DMS79 treated with DMSO at 0.1 percent for 48 hours (cell line): Measurements from ENCODE around the gene DLGAP4.

Experiments used
- DNase-seq: peaks from one replicate; lab custom pipeline; 2025; lab: John Stamatoyannopoulos, UW

Gene DLGAP4

DNA sequence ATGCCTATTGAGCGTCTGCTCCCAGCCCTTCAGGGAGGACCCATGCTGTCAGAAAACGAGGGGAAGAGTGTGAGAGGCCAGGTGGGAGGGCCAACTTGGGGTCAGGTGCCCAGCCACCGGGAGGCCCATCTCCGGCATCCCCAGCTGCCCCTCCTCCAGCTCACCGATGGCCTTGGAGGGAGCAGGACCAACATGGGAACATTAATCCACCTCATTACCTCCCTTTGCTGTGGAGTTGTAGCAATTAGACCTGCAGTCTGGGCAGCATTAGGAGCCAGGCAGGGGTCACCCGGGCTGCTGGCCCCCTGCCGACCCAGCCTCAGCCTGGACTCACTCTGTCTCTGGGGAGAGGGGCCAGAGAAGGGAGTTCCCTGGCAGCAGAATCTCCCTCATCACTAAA lies 25.1 kb downstream of the DLGAP4 start:
- DNase-seq: no peak

DNA sequence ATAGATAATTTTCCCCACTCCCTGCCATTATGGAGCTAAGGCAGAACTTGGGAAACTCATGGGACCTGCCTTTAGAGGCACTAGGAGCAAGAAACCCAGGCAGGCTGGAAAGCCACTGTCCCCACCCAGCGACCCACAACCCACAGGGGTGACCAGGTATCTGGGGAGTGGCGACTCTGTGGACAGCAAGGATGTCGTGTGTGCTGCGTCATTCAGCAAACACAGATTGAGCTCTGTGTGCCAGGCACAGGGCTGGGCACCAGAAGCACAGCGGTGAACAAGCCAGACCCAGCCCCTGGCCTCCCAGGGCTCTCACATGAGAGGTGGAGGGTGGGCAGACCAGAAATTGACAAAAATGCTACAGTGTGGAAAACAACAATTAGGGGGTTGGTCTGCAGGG lies 27.7 kb downstream of the DLGAP4 start:
- no peak for DNase-seq

- no peak for DNase-seq
Observed at GRCh38 chr20:36334281-36335205, 28.4 kb downstream of the DLGAP4 start.

DNA sequence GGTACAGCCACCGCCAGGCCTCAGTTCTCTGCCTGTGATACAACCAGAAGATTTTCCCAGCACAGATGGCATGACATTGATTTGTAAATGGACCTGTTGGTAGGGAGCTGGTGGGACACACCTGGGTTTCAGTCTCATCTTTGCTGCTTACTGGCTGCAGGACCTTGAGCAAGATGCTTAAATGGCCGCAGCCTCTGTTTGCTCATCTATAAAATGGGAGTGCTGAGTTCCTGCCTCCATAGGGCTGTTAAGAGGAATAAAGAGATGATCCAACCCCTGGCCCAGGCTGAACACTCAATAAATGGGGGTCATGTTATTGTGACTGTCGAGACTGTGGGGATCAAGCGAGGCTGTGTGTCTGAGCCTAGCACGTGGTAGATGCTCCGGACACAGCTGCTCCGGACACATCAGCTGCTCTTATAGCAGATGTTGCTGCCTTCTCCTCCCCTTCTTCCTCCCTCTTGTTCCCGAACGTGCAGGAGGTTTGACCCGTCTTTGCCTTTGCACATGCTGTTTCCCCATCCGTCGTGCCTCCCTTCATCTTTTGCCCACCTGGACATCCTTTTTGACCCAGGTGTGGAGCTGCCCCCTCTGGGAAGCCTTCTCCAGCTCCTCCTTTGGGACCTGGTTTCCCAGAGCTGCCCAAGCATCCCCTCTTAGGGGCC lies 29.2 kb downstream of the DLGAP4 start:
- DNase-seq: no peak

DNA sequence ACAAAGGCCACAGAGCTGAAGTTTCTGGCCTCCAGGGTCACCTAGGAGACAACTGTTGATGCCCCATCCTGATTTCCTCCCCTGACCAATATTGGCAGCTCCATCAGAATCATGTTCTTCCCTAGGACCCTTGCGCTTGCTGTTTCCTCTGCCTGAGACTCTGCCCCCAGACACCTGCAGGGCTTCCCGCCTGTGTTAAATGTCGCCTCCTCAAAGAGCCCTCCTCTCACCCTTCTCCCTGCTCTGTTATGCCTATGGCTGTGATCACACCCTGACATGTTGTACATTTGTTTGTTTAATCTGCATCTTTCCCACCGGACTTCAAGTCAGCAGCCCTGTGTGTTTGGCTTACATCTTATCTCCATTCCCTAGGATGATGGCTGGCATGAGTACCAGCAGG lies 30.1 kb downstream of the DLGAP4 start:
- DNase-seq: no peak

DNA sequence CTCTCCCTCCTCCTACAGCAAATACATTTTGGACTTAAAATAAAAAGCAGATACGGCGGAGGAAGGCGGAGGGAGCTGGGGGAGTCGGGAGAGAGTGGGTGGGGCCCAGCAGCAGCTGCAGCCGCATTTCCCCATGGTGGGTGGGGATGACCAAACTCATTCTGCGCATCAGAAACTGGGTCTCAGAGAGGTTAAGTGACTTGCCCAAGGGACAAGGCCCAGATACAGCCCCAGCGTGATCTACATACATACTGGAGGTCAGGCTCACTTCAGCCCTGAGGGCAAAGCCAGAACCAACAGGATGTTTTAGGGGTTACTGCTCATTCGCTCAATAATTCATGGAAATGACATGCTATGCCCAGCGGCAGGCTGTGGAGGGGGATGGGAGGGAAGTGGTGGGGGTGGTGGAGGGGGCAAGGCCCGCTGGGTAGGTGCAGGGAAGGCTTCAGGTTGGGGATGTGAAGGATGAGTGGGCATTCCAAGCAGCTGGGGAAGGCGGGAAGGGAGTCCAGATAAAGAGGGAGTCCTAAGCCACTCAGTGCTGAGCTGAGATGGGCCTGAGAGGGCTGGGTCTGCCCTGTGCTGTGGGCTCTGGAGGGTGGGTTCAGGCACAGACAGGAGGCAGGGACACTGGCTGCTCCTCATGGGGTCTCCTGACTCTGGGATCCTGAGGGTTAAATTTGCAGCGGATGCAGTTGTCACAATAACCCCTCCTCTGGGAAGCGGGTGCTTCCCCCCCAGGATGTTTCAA lies 31.0 kb downstream of the DLGAP4 start:
- DNase-seq: no peak

- no peak for DNase-seq
Observed at GRCh38 chr20:36337886-36338285, 31.7 kb downstream of the DLGAP4 start.

GRCh38 chr20:36339646-36340592 lies 33.8 kb downstream of the DLGAP4 start:
- DNase-seq: no peak

DNA sequence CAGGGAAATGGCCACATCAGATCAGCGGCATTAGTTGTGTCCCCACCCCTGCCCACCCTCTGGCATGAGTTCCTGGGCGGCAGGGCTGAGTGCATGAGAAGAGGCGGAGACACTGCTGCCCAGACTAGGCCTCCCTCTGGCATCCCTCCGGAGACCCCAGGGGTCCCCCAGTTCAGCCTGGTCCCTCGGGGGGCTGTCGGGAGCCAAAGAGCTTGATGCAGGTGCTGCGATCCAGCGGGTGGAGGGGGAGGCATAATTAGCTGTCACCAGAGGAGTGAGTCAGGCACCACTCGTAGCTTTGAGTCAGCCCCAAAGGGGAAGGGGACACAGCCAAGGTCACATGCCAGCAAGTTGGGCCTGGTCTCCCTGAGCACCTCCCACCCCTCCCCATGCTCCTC lies 34.5 kb downstream of the DLGAP4 start:
- no peak for DNase-seq

- DNase-seq: no peak
Observed at GRCh38 chr20:36341331-36342020, 35.3 kb downstream of the DLGAP4 start.

DNA sequence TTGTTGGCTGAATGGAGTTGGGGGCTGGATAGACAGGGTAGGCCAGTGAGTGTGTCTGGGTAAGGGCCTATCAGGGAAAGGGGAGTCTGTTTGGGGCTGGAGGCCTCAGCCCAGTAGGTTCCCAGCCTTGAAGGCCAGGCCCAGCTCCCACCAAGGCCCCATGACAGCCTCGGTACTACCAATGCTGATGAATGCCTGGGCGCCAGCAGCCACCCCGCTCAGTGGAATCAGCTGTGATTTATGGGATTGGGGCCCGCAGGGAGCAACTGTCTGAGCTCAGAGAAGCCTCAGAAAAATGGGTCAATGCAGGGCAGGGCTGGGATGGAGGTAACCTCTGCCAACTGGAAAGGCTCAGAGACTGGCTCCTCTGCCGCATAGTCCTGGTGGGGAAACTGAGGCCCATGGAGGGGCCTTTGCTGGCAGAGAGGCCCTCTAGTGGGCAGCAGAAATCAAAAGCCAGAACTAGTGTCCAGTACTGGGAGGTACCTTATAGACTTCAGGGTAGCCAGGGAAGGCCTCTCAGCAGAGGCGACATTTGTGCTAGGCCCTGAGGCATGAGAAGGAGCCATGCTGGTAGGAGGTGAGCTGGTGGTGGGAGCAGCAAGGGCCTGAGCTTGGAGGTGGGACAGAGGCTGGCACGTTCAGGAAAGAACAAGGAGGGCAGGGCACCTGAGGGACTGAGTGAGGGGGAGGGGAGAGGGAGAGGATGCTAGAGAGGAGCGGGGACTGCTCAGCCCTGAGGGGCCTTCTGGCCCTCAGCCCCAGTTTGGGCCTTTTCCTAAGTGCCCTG lies 36.4 kb downstream of the DLGAP4 start:
- DNase-seq: no peak

DNA sequence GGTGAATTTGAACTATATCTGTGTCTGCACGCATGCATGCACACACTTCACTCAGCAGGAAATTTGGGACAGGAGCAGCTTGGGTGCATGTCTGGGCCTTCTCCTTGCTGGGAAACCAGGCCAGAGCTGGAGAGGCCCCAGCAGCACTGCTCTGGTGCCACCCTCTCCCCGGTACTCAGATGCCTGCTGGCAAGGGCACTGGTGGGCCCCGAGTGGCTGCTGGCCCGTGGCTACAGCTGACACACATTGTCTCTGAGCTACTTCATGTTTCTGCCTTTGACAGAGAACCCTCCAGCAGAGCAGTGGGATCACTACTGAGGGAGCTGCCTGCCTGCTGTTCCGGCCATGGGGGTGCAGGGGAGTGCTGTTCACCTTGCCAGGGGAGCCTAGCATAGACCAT lies 37.5 kb downstream of the DLGAP4 start:
- no peak for DNase-seq

DNA sequence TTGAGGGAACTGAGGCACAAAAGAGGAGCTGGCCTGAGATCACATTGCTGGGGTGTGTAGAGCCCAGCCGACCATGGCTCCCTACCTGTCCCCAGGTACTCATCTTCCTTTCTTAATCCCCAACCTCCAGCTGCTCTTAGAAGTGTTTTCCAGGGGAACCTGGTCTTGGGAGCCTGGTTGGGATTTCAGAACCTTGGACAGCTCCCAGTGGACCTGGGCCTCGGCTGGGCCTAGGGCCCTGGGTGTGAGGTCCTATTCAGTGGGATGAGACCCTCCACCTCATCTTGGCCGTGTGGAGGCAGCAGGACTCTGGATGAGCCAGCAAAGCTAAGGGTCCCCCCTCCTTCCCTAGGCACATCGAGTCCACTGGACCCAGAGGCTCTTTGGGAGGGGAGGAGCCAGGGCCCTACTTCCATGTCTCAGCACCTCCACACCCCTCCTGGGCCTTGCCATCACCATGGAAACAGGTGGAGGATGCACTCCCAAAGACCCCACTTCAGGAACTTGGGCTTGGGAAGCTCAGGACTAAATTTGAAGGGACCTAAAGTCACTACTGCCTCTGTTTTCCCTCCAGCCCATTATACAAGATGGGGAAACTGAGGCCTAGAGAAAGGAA lies 38.5 kb downstream of the DLGAP4 start:
- DNase-seq: no peak

DNA sequence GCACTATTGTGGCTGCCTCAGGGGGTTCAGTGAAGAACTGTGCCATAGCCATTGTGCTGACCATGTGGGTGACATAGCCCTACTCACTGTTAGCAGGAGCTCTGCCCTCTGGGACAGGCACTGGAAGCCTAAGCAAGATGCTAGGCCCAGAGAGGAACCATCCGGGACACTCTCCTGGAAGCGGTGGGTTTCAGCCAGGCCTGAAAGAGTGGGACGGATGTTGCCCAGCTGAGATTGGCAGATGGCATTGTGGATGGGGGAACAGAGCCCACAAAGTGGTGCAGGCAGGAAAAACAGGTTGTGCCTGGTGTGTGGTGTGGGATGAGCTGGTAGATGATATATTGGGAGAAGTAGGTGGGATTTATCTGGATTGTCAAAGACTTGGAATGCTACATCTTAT lies 40.1 kb downstream of the DLGAP4 start:
- DNase-seq: no peak

- no peak for DNase-seq
Observed at GRCh38 chr20:36349384-36350170, 43.4 kb downstream of the DLGAP4 start.

DNA sequence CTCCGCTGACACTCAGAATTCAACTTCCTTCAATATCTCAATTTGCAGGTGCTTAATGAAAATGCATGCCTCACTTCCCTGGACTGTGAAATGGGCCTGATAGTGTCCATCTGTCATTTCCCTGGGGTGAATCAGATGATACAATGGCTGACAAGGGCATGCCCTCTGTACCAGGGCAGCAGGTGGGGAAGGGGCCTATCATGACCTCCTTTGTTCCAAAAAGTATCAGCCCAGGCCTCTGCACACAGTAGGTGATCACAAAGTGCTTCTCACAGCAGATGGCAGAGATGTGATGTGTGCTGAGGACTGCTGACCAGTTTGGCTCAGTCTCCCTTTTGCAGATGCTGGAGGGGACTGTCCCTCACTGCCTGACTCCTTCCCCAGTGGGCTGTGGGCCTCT lies 44.3 kb downstream of the DLGAP4 start:
- no peak for DNase-seq

GRCh38 chr20:36351937-36352336 lies 45.8 kb downstream of the DLGAP4 start:
- no peak for DNase-seq

DNA sequence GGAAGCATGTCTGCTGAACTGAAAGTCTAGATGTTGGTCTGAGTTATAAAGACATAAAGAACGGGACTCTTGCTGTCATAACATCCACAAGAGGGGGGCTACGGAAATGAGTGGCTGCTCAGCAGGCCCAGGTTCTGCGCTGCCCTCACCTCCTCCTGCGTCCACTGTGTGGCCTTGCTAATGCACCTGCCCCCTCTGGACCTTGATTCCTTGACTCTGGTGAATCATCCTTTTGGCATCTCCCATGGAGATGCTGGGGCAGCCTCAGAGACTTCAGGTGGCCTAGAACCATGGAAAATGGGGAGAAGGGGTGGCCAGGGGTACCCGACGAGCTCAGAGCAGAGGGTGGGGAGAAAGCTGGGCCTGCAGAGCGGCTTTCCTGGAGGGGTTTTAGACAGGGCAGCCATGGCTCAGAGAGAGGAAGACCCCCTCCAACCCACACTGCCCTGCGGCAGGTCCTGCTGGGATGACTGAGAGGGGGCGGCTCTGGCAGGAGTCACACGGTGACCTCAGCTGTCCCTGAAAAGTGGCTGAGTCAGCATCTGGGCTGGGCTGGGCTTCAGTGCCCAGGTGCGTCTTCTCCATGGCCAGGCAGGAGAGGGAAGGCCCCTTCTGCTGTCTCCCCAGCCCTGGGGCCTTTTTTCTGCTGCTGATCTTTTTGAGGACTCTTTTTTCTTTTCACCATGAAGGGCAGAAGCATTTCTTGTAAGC lies 46.9 kb downstream of the DLGAP4 start:
- DNase-seq: no peak
